IMR-90 (cell line): ENCODE measurements around the gene CTCFL. TPM values are rescaled to one million over a fixed set of nuclear protein-coding genes. Genes with fewer than 3 reads are reported as not detected.

Experiments used
- ATAC-seq: fragments of 200-7000 bp; cut with Tn5 transposase; 2 replicates; pipeline ENCODE4 v1.9.1; 2020; ENCODE audit warnings: low read depth, mild to moderate bottlenecking, moderate library complexity
- BruUV-seq: library from RNA; stranded (reverse); fragments of 400-500 nt; replicated peaks from 2 replicates; lab custom pipeline; 2021; lab: Mats Ljungman, UMichigan
- CTCF ChIA-PET: fragments of 300-600 bp; formaldehyde crosslinking; extraction: SDS; loops from one replicate; lab custom pipeline; 2021; ENCODE audit warnings: antibody characterized with exemption; lab: Yijun Ruan, JAX
- POLR2A ChIA-PET: fragments of 300-600 bp; sonication (Branson Sonifier 250); formaldehyde crosslinking; loops from one replicate; lab custom pipeline; 2022; ENCODE audit warnings: antibody characterized with exemption; ENCODE audit not compliant: unreplicated experiment; lab: Charles Lee
- DNase-seq: peaks from one replicate; pipeline ENCODE4 v3.0.0; 2013
- H2AFZ ChIP-seq: replicated peaks from 2 replicates; pipeline ENCODE3; 2013; ENCODE audit warnings: low read length, mild to moderate bottlenecking; ENCODE audit not compliant: poor library complexity
- H2AK5ac ChIP-seq: 2 replicates; pipeline ENCODE4 v1.6.1; 2013; ENCODE audit warnings: low read depth, low read length, inconsistent platforms
- H2AK9ac ChIP-seq: replicated peaks from 2 replicates; pipeline ENCODE3; 2013; ENCODE audit warnings: mild to moderate bottlenecking, low read depth, low read length, moderate library complexity; ENCODE audit not compliant: poor library complexity
- H2BK120ac ChIP-seq: 2 replicates; pipeline ENCODE4 v1.6.1; 2013; ENCODE audit warnings: low read depth, low read length, inconsistent platforms
- H2BK15ac ChIP-seq: 3 replicates; pipeline ENCODE4 v1.6.1; 2013; ENCODE audit warnings: low read depth, low read length, inconsistent platforms
- H2BK20ac ChIP-seq: 2 replicates; pipeline ENCODE4 v1.6.1; 2013; ENCODE audit warnings: low read depth, mild to moderate bottlenecking, inconsistent platforms, low read length, moderate library complexity
- H2BK5ac ChIP-seq: 2 replicates; pipeline ENCODE4 v1.6.1; 2013; ENCODE audit warnings: mild to moderate bottlenecking, low read depth, low read length, inconsistent platforms; ENCODE audit not compliant: poor library complexity, severe bottlenecking
- H3K14ac ChIP-seq: replicated peaks from 2 replicates; pipeline ENCODE4 v1.6.1; 2013; ENCODE audit warnings: low read depth, low read length, inconsistent platforms
- H3K18ac ChIP-seq: 2 replicates; pipeline ENCODE4 v1.6.1; 2013; ENCODE audit warnings: low read depth, low read length, control low read depth
- H3K23ac ChIP-seq: 2 replicates; pipeline ENCODE4 v1.6.1; 2013; ENCODE audit warnings: low read depth, low read length, inconsistent platforms
- H3K27ac ChIP-seq: 2 replicates; pipeline ENCODE4 v1.5.1; 2013; ENCODE audit warnings: mild to moderate bottlenecking, control low read depth, low read length; ENCODE audit not compliant: insufficient read depth
- H3K27me3 ChIP-seq: 2 replicates; pipeline ENCODE4 v1.6.1; 2013; ENCODE audit warnings: low read length; ENCODE audit not compliant: control insufficient read depth, insufficient read depth
- H3K36me3 ChIP-seq: 2 replicates; pipeline ENCODE4 v1.6.1; 2013; ENCODE audit warnings: low read length, mixed read lengths; ENCODE audit not compliant: control insufficient read depth, insufficient read depth
- H3K4ac ChIP-seq: 2 replicates; pipeline ENCODE4 v1.6.1; 2013; ENCODE audit warnings: low read depth, low read length, inconsistent platforms
- H3K4me1 ChIP-seq: 2 replicates; pipeline ENCODE4 v1.6.1; 2013; ENCODE audit warnings: low read length, mixed read lengths; ENCODE audit not compliant: control insufficient read depth, insufficient read depth
- H3K4me2 ChIP-seq: 2 replicates; pipeline ENCODE4 v1.6.1; 2013; ENCODE audit warnings: low read depth, mild to moderate bottlenecking, control low read depth, low read length, moderate library complexity
- H3K4me3 ChIP-seq: 2 replicates; pipeline ENCODE4 v1.5.1; 2013; ENCODE audit warnings: low read depth, mild to moderate bottlenecking, control low read depth, low read length, moderate library complexity; ENCODE audit not compliant: insufficient read depth
- H3K56ac ChIP-seq: 2 replicates; pipeline ENCODE4 v1.6.1; 2013; ENCODE audit warnings: low read length, inconsistent platforms; ENCODE audit not compliant: insufficient read depth; ENCODE audit errors: extremely low read depth
- H3K79me1 ChIP-seq, 2 experiments: 2 replicates each; pipeline ENCODE4 v1.6.1; 2013; ENCODE audit warnings: low read length in 2 of 2, inconsistent platforms in 1 of 2, low read depth in 1 of 2
- H3K9ac ChIP-seq: 2 replicates; pipeline ENCODE4 v1.6.1; 2013; ENCODE audit warnings: low read depth, low read length, control low read depth
- H3K9me1 ChIP-seq: 2 replicates; pipeline ENCODE4 v1.6.1; 2013; ENCODE audit warnings: low read length, inconsistent platforms; ENCODE audit not compliant: insufficient read depth
- H3K9me3 ChIP-seq: 2 replicates; pipeline ENCODE4 v1.6.1; 2013; ENCODE audit warnings: low read length; ENCODE audit not compliant: control insufficient read depth, insufficient read depth
- H4K20me1 ChIP-seq: 2 replicates; pipeline ENCODE4 v1.6.1; 2013; ENCODE audit warnings: low read length, inconsistent platforms; ENCODE audit not compliant: insufficient read depth
- H4K5ac ChIP-seq: 2 replicates; pipeline ENCODE4 v1.6.1; 2013; ENCODE audit warnings: mild to moderate bottlenecking, low read depth, low read length, control low read depth
- H4K8ac ChIP-seq, 2 experiments: 2 replicates each; pipeline ENCODE4 v1.6.1; 2013; ENCODE audit warnings: low read depth in 2 of 2, low read length in 2 of 2, control low read depth in 1 of 2, inconsistent platforms in 1 of 2
- H4K91ac ChIP-seq: 2 replicates; pipeline ENCODE4 v1.6.1; 2013; ENCODE audit warnings: low read depth, low read length, inconsistent platforms; ENCODE audit not compliant: insufficient read depth
- BHLHE40 ChIP-seq: fragments of 150-350 bp; IDR thresholded peaks from 2 replicates; pipeline ENCODE4 v1.6.1; 2016; ENCODE audit warnings: mild to moderate bottlenecking, low read depth, low read length
- CEBPB ChIP-seq: IDR thresholded peaks from 2 replicates; pipeline ENCODE4 v1.6.1; 2012; ENCODE audit warnings: low read depth, low read length, improper control_type of control experiment
- CHD1 ChIP-seq: IDR thresholded peaks from 2 replicates; pipeline ENCODE4 v1.6.1; 2012; ENCODE audit warnings: low read depth, low read length, improper control_type of control experiment
- FOS ChIP-seq: fragments of 150-350 bp; IDR thresholded peaks from 2 replicates; pipeline ENCODE4 v1.6.1; 2016; ENCODE audit warnings: low read depth, low read length
- MAFK ChIP-seq: IDR thresholded peaks from 2 replicates; pipeline ENCODE4 v1.6.1; 2012; ENCODE audit warnings: low read depth, low read length, improper control_type of control experiment
- MAZ ChIP-seq: IDR thresholded peaks from 2 replicates; pipeline ENCODE4 v1.6.1; 2012; ENCODE audit warnings: low read depth, mild to moderate bottlenecking, low read length, improper control_type of control experiment, moderate library complexity, borderline replicate concordance
- MXI1 ChIP-seq: IDR thresholded peaks from 2 replicates; pipeline ENCODE4 v1.6.1; 2012; ENCODE audit warnings: low read depth, mild to moderate bottlenecking, low read length, moderate library complexity, borderline replicate concordance
- NFE2L2 ChIP-seq: fragments of 150-350 bp; IDR thresholded peaks from 2 replicates; pipeline ENCODE4 v1.6.1; 2016; ENCODE audit warnings: low read depth, mild to moderate bottlenecking, low read length
- POLR2A ChIP-seq: IDR thresholded peaks from 2 replicates; pipeline ENCODE4 v1.6.1; 2012; ENCODE audit warnings: mild to moderate bottlenecking, low read depth, low read length
- RAD21 ChIP-seq: IDR thresholded peaks from 2 replicates; pipeline ENCODE4 v1.6.1; 2012; ENCODE audit warnings: low read length, improper control_type of control experiment
- RCOR1 ChIP-seq: IDR thresholded peaks from 2 replicates; pipeline ENCODE4 v1.6.1; 2012; ENCODE audit warnings: mild to moderate bottlenecking, low read length, improper control_type of control experiment; ENCODE audit not compliant: insufficient replicate concordance
- RFX5 ChIP-seq: IDR thresholded peaks from 2 replicates; pipeline ENCODE4 v1.8.0; 2012; ENCODE audit warnings: low read depth, mild to moderate bottlenecking, low read length, moderate library complexity
- SMC3 ChIP-seq: fragments of 150-350 bp; IDR thresholded peaks from 2 replicates; pipeline ENCODE4 v1.6.1; 2016; ENCODE audit warnings: low read depth, mild to moderate bottlenecking, antibody characterized with exemption, low read length, moderate library complexity
- WGBS, 2 experiments: methylation state at CpG; one replicate each; pipeline versions ENCODE4 v1.1.5 to v1.1.7; 2013; ENCODE audit warnings: missing lambda C conversion rate in 2 of 2; ENCODE audit not compliant: insufficient read length in 1 of 2; ENCODE audit errors: extremely low coverage in 2 of 2; 5-methylcytosine and 5-hydroxymethylcytosine counted together
- dilution Hi-C: fragments of 300-500 bp; cut with HindIII; formaldehyde crosslinking; loops from one replicate; pipeline ENCODE4 v1.14.3; 2018; ENCODE audit warnings: low sequenced_read_pairs; ENCODE audit not compliant: unreplicated experiment
- in situ Hi-C: fragments of 300-500 bp; cut with MboI; formaldehyde crosslinking; loops from 3 replicates; pipeline ENCODE4 v1.14.3; 2019; ENCODE audit warnings: low sequenced_read_pairs, inconsistent platforms, mixed read lengths
- intact Hi-C: fragments of 100-400 bp; cut with micrococcal nuclease; formaldehyde crosslinking; loops from 2 replicates; pipeline ENCODE4 v1.10.0; 2022
- polyA plus RNA-seq, 3 experiments: library from polyadenylated mRNA; depleted of rRNA; stranded (reverse); fragments of >200 nt; gene quantifications; 2 replicates each; pipeline ENCODE4 v1.2.3, GENCODE V29; 2012; ENCODE audit warnings: low replicate concordance in 1 of 3
- total RNA-seq: library from RNA; depleted of rRNA; stranded (reverse); fragments of >200 nt; gene quantifications from 2 replicates; pipeline ENCODE4 v1.2.3, GENCODE V29; 2012
- TF ChIP-seq, protein P1 (sequence below): conservative IDR thresholded peaks from 2 replicates; pipeline ENCODE4 v1.5.1; 2012; ENCODE audit warnings: mild to moderate bottlenecking, low read depth, low read length, improper control_type of control experiment
- TF ChIP-seq, protein P2 (sequence below): fragments of 150-350 bp; IDR thresholded peaks from 2 replicates; pipeline ENCODE4 v1.6.1; 2016; ENCODE audit warnings: low read depth, mild to moderate bottlenecking, low read length, moderate library complexity, borderline replicate concordance
- TF ChIP-seq, protein P3 (sequence below): fragments of 150-350 bp; IDR thresholded peaks from 2 replicates; pipeline ENCODE4 v1.6.1; 2017; ENCODE audit warnings: mild to moderate bottlenecking, antibody characterized with exemption, low read length, low read depth

The CTCFL gene
- total and polyA plus RNA-seq, 2 of the 4 experiments (the other 2 are of a cell fraction) = not detected

DNA sequence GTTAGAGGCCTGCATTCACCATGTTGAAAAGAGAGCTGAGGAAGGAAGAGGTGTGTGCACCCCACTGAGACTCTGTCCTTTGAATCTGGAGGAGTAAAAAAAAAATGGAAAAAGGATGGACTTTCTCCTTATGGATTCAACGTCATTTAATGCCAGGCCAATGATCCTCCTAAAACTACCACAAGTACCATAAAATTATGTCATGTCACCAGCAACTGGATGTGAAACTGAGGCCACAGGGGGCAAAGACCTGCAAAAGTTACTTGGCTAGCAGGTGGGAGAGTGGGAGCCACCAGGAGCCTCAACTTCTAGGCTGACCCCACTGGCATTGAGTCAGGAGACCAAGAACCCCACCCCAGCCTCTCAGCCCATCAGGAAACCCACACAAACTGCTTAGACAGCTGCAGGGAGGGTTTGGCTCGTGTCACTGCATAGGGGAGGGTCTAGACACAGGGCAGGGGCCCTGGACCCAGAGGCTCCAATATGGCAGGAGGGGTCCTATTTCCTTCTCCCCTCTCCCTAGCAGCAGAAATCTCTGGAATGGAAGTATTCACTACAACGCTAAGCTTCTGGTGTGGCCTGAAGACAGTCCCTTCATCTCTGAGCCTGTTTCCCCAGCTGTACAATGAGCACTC lies 47.0 kb upstream of the CTCFL start:
- H3K9me3 ChIP-seq = no peaks in the 10 kb centered on the region
- in situ Hi-C loops = no loop called here
- H2AK9ac ChIP-seq = no peak overlapping the region
- no peak overlapping the region for H2BK5ac ChIP-seq
- no peak overlapping the region for H2BK20ac ChIP-seq
- no peak overlapping the region for H3K56ac ChIP-seq
- H2AK5ac ChIP-seq = no peak overlapping the region
- no peak overlapping the region for H3K27ac ChIP-seq
- H3K9me1 ChIP-seq = no peaks in the 10 kb centered on the region
- no peak overlapping the region for H2BK15ac ChIP-seq
- H3K27me3 ChIP-seq = peaks cover 14% of the 10 kb centered on the region
- H4K20me1 ChIP-seq = no peaks in the 10 kb centered on the region
- H3K9ac ChIP-seq = no peak overlapping the region
- no peak for DNase-seq
- no peak overlapping the region for H3K18ac ChIP-seq
- no peak for ATAC-seq
- CTCF ChIA-PET = no interaction called here
- no peak overlapping the region for H3K23ac ChIP-seq
- dilution Hi-C loops = no loop called here
- no peak overlapping the region for H2BK120ac ChIP-seq
- WGBS, 2 experiments = no CpG with 5 or more reads among the region's 3 CpGs
- no peaks in the 10 kb centered on the region for H3K4me1 ChIP-seq
- TF ChIP-seq RAD21 (no peak), CHD1 (no peak), SMC3 (no peak), FOS (no peak), MAZ (no peak), RFX5 (no peak), BHLHE40 (no peak), POLR2A (no peak), RCOR1 (no peak), NFE2L2 (no peak), CEBPB (no peak), MAFK (no peak), MXI1 (no peak)
- TF ChIP-seq, protein P1, sequence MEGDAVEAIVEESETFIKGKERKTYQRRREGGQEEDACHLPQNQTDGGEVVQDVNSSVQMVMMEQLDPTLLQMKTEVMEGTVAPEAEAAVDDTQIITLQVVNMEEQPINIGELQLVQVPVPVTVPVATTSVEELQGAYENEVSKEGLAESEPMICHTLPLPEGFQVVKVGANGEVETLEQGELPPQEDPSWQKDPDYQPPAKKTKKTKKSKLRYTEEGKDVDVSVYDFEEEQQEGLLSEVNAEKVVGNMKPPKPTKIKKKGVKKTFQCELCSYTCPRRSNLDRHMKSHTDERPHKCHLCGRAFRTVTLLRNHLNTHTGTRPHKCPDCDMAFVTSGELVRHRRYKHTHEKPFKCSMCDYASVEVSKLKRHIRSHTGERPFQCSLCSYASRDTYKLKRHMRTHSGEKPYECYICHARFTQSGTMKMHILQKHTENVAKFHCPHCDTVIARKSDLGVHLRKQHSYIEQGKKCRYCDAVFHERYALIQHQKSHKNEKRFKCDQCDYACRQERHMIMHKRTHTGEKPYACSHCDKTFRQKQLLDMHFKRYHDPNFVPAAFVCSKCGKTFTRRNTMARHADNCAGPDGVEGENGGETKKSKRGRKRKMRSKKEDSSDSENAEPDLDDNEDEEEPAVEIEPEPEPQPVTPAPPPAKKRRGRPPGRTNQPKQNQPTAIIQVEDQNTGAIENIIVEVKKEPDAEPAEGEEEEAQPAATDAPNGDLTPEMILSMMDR = no peak
- TF ChIP-seq, protein P2, sequence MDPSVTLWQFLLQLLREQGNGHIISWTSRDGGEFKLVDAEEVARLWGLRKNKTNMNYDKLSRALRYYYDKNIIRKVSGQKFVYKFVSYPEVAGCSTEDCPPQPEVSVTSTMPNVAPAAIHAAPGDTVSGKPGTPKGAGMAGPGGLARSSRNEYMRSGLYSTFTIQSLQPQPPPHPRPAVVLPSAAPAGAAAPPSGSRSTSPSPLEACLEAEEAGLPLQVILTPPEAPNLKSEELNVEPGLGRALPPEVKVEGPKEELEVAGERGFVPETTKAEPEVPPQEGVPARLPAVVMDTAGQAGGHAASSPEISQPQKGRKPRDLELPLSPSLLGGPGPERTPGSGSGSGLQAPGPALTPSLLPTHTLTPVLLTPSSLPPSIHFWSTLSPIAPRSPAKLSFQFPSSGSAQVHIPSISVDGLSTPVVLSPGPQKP = no peak
- TF ChIP-seq, protein P3, sequence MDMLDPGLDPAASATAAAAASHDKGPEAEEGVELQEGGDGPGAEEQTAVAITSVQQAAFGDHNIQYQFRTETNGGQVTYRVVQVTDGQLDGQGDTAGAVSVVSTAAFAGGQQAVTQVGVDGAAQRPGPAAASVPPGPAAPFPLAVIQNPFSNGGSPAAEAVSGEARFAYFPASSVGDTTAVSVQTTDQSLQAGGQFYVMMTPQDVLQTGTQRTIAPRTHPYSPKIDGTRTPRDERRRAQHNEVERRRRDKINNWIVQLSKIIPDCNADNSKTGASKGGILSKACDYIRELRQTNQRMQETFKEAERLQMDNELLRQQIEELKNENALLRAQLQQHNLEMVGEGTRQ = no peak
- no peak overlapping the region for H4K8ac ChIP-seq
- H3K14ac ChIP-seq = no peak overlapping the region
- no peaks in the 10 kb centered on the region for H3K79me1 ChIP-seq
- H3K36me3 ChIP-seq = no peaks in the 10 kb centered on the region
- no peak overlapping the region for H4K5ac ChIP-seq
- no peak overlapping the region for H3K4me3 ChIP-seq
- no peak overlapping the region for H4K91ac ChIP-seq
- H2AFZ ChIP-seq = no peak overlapping the region
- no TSS peak for BruUV-seq
- H3K4me2 ChIP-seq = no peak overlapping the region
- intact Hi-C loops = no loop called here
- H3K4ac ChIP-seq = no peak overlapping the region
- POLR2A ChIA-PET = no interaction called here
